ENCODE results near the gene KLHL7. TPM values are rescaled to one million over a fixed set of nuclear protein-coding genes. Genes with fewer than 3 reads are reported as not detected.
"Not testable (repeated sequence)": the region's sequence is repeated elsewhere in the genome, so short reads cannot be mapped to it uniquely, and the experiment has no call there.

KLHL7 gene
- total RNA-seq, 1 experiment from 2014 or later, result 43.8 TPM

- POLR2A ChIA-PET (ENCODE audit: low non-redundant PET), result no interaction called here
- H3K36me3 ChIP-seq (ENCODE audit: insufficient read depth, low read length, poor library complexity, severe bottlenecking), result no peaks in the 10 kb centered on the region
- no peak for TF ChIP-seq EZH2 (IDR thresholded peaks at IDR 0.05; ENCODE audit: borderline replicate concordance, low read depth, low read length, poor library complexity, severe bottlenecking)
- TF ChIP-seq CTCF (conservative IDR thresholded peaks at IDR 0.05; ENCODE audit: low read depth, low read length), result no peak
- no peak overlapping the region for H3K4me3 ChIP-seq (ENCODE audit: low read depth, low read length, poor library complexity, severe bottlenecking)
- H3K9me3 ChIP-seq (ENCODE audit: low read depth, low read length, poor library complexity, severe bottlenecking), result no peaks in the 10 kb centered on the region
- H3K4me1 ChIP-seq (ENCODE audit: insufficient read depth, low read length, poor library complexity, severe bottlenecking), result no peaks in the 10 kb centered on the region
- no peak overlapping the region for H3K27ac ChIP-seq (ENCODE audit: low read depth, low read length, poor library complexity, severe bottlenecking)
- CTCF ChIA-PET, result no interaction called here
- no TSS peak for BruUV-seq (replicated peaks)
- no peak for DNase-seq (ENCODE audit: low spot score)
- intact Hi-C loops (cut with micrococcal nuclease; ENCODE audit: unreplicated experiment), result no loop called here
- no peaks in the 10 kb centered on the region for H3K27me3 ChIP-seq (replicated peaks; ENCODE audit: insufficient read depth, low read depth, low read length, poor library complexity)
Observed at GRCh38 chr7:23222439-23223030, 117.0 kb downstream of the KLHL7 start.

- CTCF ChIA-PET; H3K9me3 ChIP-seq (ENCODE audit: low read depth, low read length, poor library complexity, severe bottlenecking); H3K36me3 ChIP-seq (ENCODE audit: insufficient read depth, low read length, poor library complexity, severe bottlenecking); H3K4me3 ChIP-seq (ENCODE audit: low read depth, low read length, poor library complexity, severe bottlenecking); POLR2A ChIA-PET (ENCODE audit: low non-redundant PET); BruUV-seq (replicated peaks); H3K27ac ChIP-seq (ENCODE audit: low read depth, low read length, poor library complexity, severe bottlenecking); intact Hi-C loops (cut with micrococcal nuclease; ENCODE audit: unreplicated experiment); DNase-seq (ENCODE audit: low spot score); H3K27me3 ChIP-seq (replicated peaks; ENCODE audit: insufficient read depth, low read depth, low read length, poor library complexity); H3K4me1 ChIP-seq (ENCODE audit: insufficient read depth, low read length, poor library complexity, severe bottlenecking): not testable (repeated sequence)
Observed at GRCh38 chr7:23224364-23224763, 118.8 kb downstream of the KLHL7 start.

GRCh38 chr7:23226844-23227450, 121.4 kb downstream of the KLHL7 start:
- ChIA-PET POLR2A (ENCODE audit: low non-redundant PET) (no interaction called here), CTCF (no interaction called here)
- TF ChIP-seq EZH2 (IDR thresholded peaks at IDR 0.05; ENCODE audit: borderline replicate concordance, low read depth, low read length, poor library complexity, severe bottlenecking), result no peak
- TF ChIP-seq CTCF (conservative IDR thresholded peaks at IDR 0.05; ENCODE audit: low read depth, low read length), result no peak
- H3K9me3 ChIP-seq (ENCODE audit: low read depth, low read length, poor library complexity, severe bottlenecking), result no peaks in the 10 kb centered on the region
- intact Hi-C loops (cut with micrococcal nuclease; ENCODE audit: unreplicated experiment), result no loop called here
- no peak for DNase-seq (ENCODE audit: low spot score)
- no peaks in the 10 kb centered on the region for H3K27me3 ChIP-seq (replicated peaks; ENCODE audit: insufficient read depth, low read depth, low read length, poor library complexity)
- H3K4me3 ChIP-seq (ENCODE audit: low read depth, low read length, poor library complexity, severe bottlenecking), result no peak overlapping the region
- H3K36me3 ChIP-seq (ENCODE audit: insufficient read depth, low read length, poor library complexity, severe bottlenecking), result no peaks in the 10 kb centered on the region
- no peak overlapping the region for H3K27ac ChIP-seq (ENCODE audit: low read depth, low read length, poor library complexity, severe bottlenecking)
- H3K4me1 ChIP-seq (ENCODE audit: insufficient read depth, low read length, poor library complexity, severe bottlenecking), result no peaks in the 10 kb centered on the region
- no TSS peak for BruUV-seq (replicated peaks)

Other genes with a start within 250 kb of the KLHL7 start
- gene HYCC1, start 91.7 kb upstream of the KLHL7 start, total RNA-seq (2021), result 42.0 and 47.9 TPM in 2 replicates
- 31.0 and 38.2 TPM in 2 replicates for gene NUP42, start 76.3 kb downstream of the KLHL7 start, total RNA-seq (2021)
- gene GPNMB, start 141.0 kb downstream of the KLHL7 start, total RNA-seq (2021), result 1.0 and 2.1 TPM in 2 replicates
- 92.1 and 92.6 TPM in 2 replicates for gene MALSU1, start 193.6 kb downstream of the KLHL7 start, total RNA-seq (2021)